ENCODE data around the gene BCL7C. TPM values are rescaled to one million over a fixed set of nuclear protein-coding genes. Genes with fewer than 3 reads are reported as not detected.

Gene BCL7C
- total RNA-seq, 1 experiment from 2014 or later: 66.9 TPM

GRCh38 chr16:30838876-30839471 is 54.9 kb downstream of the BCL7C start:
- Histone ChIP-seq H3K27me3 (ENCODE audit: insufficient read depth, low read depth) (no peaks in the 10 kb centered on the region), H3F3A (ENCODE audit: insufficient read depth, low read depth) (peaks cover 19% of the 10 kb centered on the region; the same call in 1 of the 2 replicates), H3K4me3 (no peak overlapping the region), H3K4me1 (replicated peaks; ENCODE audit: insufficient read depth) (peaks cover 18% of the 10 kb centered on the region), H2AFZ (no peak overlapping the region), H3K4me2 (no peak overlapping the region), H3K27ac (no peak overlapping the region), H3K9me3 (ENCODE audit: insufficient read depth, low read depth) (no peaks in the 10 kb centered on the region), H4K20me1 (ENCODE audit: insufficient read depth) (no peaks in the 10 kb centered on the region), H3K36me3 (ENCODE audit: low read depth) (no peaks in the 10 kb centered on the region), H3K79me2 (ENCODE audit: low read depth) (no peaks in the 10 kb centered on the region), H3K9me2 (ENCODE audit: insufficient read depth) (no peaks in the 10 kb centered on the region)
- no peak for DNase-seq
- TF ChIP-seq EZH2 (IDR thresholded peaks at IDR 0.05; ENCODE audit: low read depth) (no peak), CTCF (conservative IDR thresholded peaks at IDR 0.05) (no peak)
- intact Hi-C loops (cut with micrococcal nuclease; ENCODE audit: unreplicated experiment): no loop called here
- BruUV-seq (replicated peaks): no TSS peak
- ChIA-PET POLR2A (ENCODE audit: unreplicated experiment) (interaction anchor here (0.5 kb wide), 1 partner anchor 57 kb away, joined by 8 read pairs; the partner anchor contains the start of gene CTF1), CTCF (interaction anchor here (0.8 kb wide), 1 partner anchor 24 kb away, joined by 3 read pairs; no protein-coding TSS in a partner anchor)

DNA sequence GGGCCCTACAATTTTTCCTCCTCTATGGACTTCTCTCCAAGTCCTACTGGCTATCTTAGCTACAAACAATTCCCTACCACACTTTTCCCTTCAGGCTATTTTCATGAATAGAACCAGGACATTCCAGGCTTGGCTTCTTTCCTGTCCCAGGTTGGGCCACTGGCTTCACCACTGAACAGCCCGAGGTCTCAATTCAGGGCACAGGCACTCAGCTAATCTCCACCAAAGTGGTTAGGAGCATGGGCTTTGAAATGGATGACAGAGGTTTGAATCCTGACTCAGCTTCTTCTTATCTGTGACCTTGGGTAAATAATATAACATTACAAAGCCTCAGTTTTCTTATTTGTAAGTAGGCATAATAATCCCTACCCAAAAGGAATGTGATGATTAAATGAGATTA is 56.0 kb downstream of the BCL7C start:
- no peaks in the 10 kb centered on the region for H3K36me3 ChIP-seq (ENCODE audit: low read depth)
- peak overlapping the region; percentile 3; the same call in 1 of the 2 replicates for H3K4me2 ChIP-seq
- H3K9me3 ChIP-seq (ENCODE audit: insufficient read depth, low read depth): no peaks in the 10 kb centered on the region
- H3K27ac ChIP-seq: 0 out of 2 replicates have a peak overlapping the region, but pooled peaks have one; percentile 25
- H3K4me3 ChIP-seq: no peak overlapping the region
- H4K20me1 ChIP-seq (ENCODE audit: insufficient read depth): no peaks in the 10 kb centered on the region
- ChIA-PET CTCF (interaction anchor here (1.4 kb wide), 1 partner anchor 23 kb away, joined by 5 read pairs; no protein-coding TSS in a partner anchor), POLR2A (ENCODE audit: unreplicated experiment) (interaction anchor here (0.6 kb wide), 1 partner anchor 82 kb away, joined by 3 read pairs; no protein-coding TSS in a partner anchor)
- DNase-seq: peak; percentile 60 to 83
- no peaks in the 10 kb centered on the region for H3K9me2 ChIP-seq (ENCODE audit: insufficient read depth)
- no peaks in the 10 kb centered on the region for H3K27me3 ChIP-seq (ENCODE audit: insufficient read depth, low read depth)
- no peaks in the 10 kb centered on the region for H3K79me2 ChIP-seq (ENCODE audit: low read depth)
- BruUV-seq (replicated peaks): no TSS peak
- intact Hi-C loops (cut with micrococcal nuclease; ENCODE audit: unreplicated experiment): no loop called here
- no peak overlapping the region for H2AFZ ChIP-seq
- peaks cover 19% of the 10 kb centered on the region; the same call in 1 of the 2 replicates for H3F3A ChIP-seq (ENCODE audit: insufficient read depth, low read depth)
- no peak for TF ChIP-seq CTCF (conservative IDR thresholded peaks at IDR 0.05)
- TF ChIP-seq EZH2 (IDR thresholded peaks at IDR 0.05; ENCODE audit: low read depth): no peak
- H3K4me1 ChIP-seq (replicated peaks; ENCODE audit: insufficient read depth): peaks cover 18% of the 10 kb centered on the region

Small RNA genes lying within 50 kb of the gene (microRNA-seq; reads per million reads assigned to microRNA genes)
- gene MIR4519 (ENCODE audit: borderline number of aligned reads, borderline replicate concordance): not detected
- gene MIR762 (ENCODE audit: borderline number of aligned reads, borderline replicate concordance): not detected

Other genes starting within 250 kb of the BCL7C start
- gene PRR14, start 243.1 kb downstream of the BCL7C start, total RNA-seq (2021): 67.3 and 85.3 TPM in 2 replicates
- gene FBRS, start 235.6 kb downstream of the BCL7C start, total RNA-seq (2021): 87.5 and 128 TPM in 2 replicates
- 92.0 and 116 TPM in 2 replicates for gene SRCAP, start 194.9 kb downstream of the BCL7C start, total RNA-seq (2021)
- gene PHKG2, start 145.7 kb downstream of the BCL7C start, total RNA-seq (2021): 66.1 and 67.3 TPM in 2 replicates
- 17.9 and 19.9 TPM in 2 replicates for gene CFAP119, start 132.0 kb downstream of the BCL7C start, total RNA-seq (2021)
- gene RNF40, start 131.8 kb downstream of the BCL7C start, total RNA-seq (2021): 149 and 178 TPM in 2 replicates
- gene ZNF629, start 106.9 kb downstream of the BCL7C start, total RNA-seq (2021): 21.7 and 25.6 TPM in 2 replicates
- 11.6 and 17.0 TPM in 2 replicates for gene CTF1, start 2.5 kb upstream of the BCL7C start, total RNA-seq (2021)
- gene FBXL19, start 29.5 kb upstream of the BCL7C start, total RNA-seq (2021): 70.8 and 72.7 TPM in 2 replicates
- 40.7 and 43.5 TPM in 2 replicates for gene ORAI3, start 55.0 kb upstream of the BCL7C start, total RNA-seq (2021)
- gene SETD1A, start 63.7 kb upstream of the BCL7C start, total RNA-seq (2021): 29.6 and 33.2 TPM in 2 replicates
- 34.8 and 44.2 TPM in 2 replicates for gene HSD3B7, start 91.1 kb upstream of the BCL7C start, total RNA-seq (2021)
- 3.9 and 5.6 TPM in 2 replicates for gene STX1B, start 116.6 kb upstream of the BCL7C start, total RNA-seq (2021)
- gene STX4, start 139.5 kb upstream of the BCL7C start, total RNA-seq (2021): 85.8 and 100 TPM in 2 replicates
- gene ZNF668, start 180.2 kb upstream of the BCL7C start, total RNA-seq (2021): 13.2 and 17.4 TPM in 2 replicates
- 25.4 and 30.7 TPM in 2 replicates for gene ZNF646, start 180.3 kb upstream of the BCL7C start, total RNA-seq (2021)
- gene PRSS53, start 194.9 kb upstream of the BCL7C start, total RNA-seq (2021): 7.7 and 9.2 TPM in 2 replicates
- gene VKORC1, start 200.7 kb upstream of the BCL7C start, total RNA-seq (2021): 46.0 and 59.9 TPM in 2 replicates
- gene BCKDK, start 214.3 kb upstream of the BCL7C start, total RNA-seq (2021): 41.5 and 66.5 TPM in 2 replicates
- gene KAT8, start 223.6 kb upstream of the BCL7C start, total RNA-seq (2021): 81.4 and 84.3 TPM in 2 replicates
- 147 and 154 TPM in 2 replicates for gene PRSS8, start 241.7 kb upstream of the BCL7C start, total RNA-seq (2021)

Measured in PC-9 (cell line).